CD4-positive, alpha-beta T cell treated with Interleukin-2 at 100 ng/mL for 4 hours (primary cell): ENCODE results near the gene PRKAG3.
"Not testable (repeated sequence)": the region's sequence is repeated elsewhere in the genome, so short reads cannot be mapped to it uniquely, and the experiment has no call there.

Experiments
- DNase-seq: peaks from one replicate; pipeline ENCODE4 v3.0.0-alpha.2; 2020; ENCODE audit warnings: low spot score

The PRKAG3 gene

DNA sequence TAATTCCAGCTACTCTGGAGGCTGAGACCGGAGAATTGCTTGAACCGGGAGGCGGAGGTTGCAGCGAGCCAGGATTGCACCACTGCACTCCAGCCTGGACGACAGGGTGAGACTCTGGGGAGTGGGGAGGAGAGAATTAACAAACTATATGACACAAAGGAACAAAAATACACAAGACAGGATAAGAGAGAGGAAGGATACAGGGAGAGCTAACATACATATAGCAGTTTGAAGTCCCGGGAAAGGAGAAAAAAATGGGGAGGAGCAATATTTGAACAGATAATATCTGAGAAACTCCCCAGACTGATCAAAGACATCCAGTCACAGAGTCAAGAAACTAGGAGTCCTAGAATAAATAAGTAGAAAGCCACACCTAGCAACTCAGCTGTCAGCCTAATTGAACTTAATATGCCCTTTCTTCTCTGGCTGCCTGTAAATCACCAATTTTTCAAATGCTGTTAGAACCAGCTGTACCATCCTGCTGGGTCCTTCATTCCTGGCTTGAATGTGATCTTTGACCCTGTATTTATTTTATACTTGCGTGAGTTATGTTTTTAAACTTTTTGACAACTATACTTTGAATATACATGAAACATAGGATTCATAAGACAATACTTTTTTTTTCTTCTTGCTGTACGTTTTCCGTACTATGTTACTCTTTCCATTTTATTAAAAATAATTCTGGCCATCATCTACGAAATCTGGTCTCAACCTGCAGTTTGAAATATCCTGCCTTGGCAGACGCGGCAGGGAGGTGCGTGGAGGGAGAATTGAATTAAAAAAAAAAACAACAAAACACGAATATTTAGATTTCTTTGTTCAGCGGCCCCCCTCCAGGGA is 50.5 kb downstream of the PRKAG3 start:
- DNase-seq, result no peak

DNA sequence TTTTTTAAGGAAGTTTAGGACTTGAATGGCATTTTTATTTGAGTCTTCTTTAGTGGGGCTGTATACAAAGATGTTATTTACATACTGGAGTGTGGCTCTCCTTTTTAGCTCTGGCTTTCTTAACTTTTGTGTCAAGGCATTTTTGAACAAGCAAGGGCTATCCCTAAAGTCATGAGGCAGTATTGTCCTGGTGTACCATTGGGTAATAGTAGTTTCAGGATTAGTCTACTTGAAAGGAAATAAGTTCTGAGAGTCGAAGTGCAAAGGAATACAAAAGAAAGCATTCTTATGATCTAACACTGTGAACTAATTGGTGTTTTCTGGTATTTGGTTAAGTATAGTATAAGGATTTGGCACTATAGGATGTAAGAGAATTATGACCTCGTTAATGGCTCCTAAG is 51.6 kb downstream of the PRKAG3 start:
- no peak for DNase-seq

DNA sequence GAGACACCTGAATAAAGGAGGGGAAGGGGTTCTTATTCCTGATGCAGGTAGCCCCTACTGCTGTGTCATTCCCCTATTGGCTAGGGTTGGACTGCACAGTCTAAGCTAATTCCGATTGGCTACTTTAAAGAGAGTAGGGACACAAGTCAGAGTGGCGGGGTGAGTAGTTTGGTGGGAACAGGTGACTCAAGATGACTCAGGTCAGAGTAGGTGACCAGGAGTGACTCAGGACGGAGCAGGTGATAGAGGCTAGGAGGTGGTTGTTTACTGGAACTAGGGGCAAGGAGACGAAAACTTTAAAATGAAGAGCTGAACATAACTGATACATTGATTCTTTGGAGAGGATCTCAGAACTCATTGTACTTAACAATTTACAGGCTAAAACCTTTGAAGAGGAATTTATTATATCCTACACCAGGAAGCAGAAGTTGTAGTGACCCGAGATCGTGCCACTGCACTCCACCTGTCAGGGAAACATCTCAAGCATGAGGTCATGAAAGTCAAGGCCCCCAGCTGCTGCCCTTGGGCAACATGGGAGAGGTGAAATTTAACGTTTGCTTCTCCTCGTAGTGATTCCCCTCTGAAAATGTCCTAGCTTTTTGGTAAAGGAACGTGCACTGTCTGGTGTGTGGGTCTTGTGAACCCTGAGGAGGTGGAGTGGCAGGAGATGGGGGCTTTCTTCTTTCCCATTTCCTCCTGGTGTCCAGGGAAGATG is 54.2 kb downstream of the PRKAG3 start:
- no peak for DNase-seq

DNA sequence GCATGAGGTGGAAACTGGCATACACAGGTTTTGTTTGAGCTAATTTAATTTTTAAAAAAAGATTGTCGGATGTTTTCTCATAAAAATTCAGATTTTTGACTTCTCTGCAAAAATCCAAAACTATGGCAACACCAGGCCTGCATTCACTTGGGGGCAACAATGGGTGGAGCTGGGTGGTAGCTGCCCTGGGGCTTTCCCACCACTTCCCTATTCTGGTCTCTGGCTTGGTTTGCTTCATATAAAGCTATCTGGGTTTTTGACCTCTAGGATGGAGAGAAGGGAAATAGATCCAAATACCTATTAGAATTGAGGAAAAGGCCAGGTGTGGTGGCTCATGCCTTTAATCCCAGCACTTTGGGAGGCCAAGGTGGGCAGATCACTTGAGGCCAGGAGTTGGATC is 55.1 kb downstream of the PRKAG3 start:
- no peak for DNase-seq

DNA sequence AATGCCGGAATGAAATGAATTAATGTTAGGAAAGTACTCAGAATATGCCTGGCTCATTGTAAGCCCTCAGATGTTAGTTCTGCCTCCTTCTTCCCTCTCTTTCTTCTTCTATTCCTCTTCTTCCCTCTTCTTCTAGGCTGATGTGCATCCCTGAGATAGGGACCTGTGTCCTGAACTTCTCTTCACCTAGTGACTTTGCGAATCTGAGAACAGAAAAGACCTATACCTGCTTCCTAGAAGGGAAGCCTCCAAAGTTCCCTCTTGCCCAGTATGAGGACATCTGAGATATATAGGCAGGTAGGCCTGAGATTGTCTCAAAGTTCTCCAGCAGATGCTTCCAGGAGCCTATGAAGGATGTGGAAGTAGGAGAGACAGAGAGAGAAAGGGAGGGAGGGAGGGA is 57.7 kb downstream of the PRKAG3 start:
- no peak for DNase-seq

DNA sequence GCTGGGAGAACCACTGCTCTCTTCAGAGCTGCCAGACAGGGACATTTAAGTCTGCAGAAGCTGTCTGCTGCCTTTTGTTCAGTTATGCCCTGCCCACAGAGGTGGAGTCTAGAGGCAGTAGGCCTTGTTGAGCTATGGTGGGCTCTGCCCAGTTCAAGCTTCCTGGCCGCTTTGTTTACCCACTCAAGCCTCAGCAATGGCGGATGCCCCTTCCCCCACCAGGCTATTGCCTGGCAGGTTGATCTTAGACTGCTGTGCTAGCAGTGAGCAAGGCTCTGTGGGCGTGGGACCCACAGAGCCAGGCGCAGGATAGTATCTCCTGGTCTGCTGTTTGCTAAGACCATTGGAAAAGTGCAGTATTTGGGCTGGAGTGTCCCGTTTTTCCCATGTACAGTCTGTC is 58.8 kb downstream of the PRKAG3 start:
- not testable (repeated sequence) for DNase-seq
